HG03520 (cell line): Measurements from ENCODE around the gene PABPN1.
"Not testable (repeated sequence)": the region's sequence is repeated elsewhere in the genome, so short reads cannot be mapped to it uniquely, and the experiment has no call there.

Experiments
- ATAC-seq: cut with Tn5 transposase; IDR thresholded peaks from one replicate; pipeline ENCODE4 v1.9.1; 2021; ENCODE audit warnings: mild to moderate bottlenecking, moderate library complexity; ENCODE audit not compliant: unreplicated experiment

Gene PABPN1

DNA sequence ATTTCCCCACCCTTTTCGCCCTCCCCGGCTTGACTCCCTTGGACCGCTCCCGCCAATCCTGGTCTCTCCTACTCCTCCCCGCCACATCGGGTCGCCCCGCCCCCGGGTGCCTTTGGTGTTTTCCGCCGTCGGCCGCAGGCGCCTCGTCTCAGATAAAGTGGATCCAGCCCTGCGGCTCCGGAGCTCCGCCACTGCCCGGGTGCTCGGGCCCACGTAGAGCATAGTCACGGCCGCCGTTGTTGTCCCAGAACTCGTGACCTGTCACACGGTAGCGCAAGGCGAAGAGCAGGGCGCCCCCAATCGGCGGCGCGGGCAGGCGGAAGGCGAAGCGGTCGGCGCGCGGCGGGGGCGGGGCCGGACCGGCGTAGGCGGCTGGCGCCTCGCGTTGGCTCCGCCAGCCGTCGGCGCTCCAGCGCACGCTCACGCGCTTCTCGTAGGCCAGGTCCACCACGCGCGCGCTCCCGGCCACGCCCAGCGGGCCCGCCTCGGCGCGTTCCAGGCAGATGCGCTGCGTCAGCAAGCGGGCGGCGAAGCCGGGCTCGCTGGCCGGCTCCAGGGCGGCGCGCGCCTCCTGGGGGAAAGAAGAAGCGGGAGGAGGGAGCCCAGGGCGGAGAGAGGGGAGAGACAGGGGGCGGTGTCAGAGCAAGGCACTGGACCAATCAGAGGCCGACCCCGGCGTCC is 19.8 kb upstream of the PABPN1 start:
- ATAC-seq, result peak; percentile 71

DNA sequence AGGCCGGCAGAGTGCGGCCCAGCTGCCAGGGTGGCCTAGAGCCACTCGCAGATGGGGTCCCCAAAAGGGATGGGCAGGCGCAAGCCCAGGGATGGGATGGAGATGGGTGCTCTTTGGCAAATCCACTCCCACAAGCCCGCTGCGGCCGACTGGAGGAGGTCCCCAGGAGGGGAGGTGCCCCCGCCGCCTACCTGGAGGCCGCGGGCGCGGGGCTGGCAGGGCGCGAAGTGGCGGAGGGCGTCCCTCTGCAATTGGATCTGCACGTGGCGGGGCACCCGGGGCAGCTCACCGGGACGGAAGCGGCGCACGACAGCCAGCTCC is 19.3 kb upstream of the PABPN1 start:
- ATAC-seq, result peak; percentile 7

DNA sequence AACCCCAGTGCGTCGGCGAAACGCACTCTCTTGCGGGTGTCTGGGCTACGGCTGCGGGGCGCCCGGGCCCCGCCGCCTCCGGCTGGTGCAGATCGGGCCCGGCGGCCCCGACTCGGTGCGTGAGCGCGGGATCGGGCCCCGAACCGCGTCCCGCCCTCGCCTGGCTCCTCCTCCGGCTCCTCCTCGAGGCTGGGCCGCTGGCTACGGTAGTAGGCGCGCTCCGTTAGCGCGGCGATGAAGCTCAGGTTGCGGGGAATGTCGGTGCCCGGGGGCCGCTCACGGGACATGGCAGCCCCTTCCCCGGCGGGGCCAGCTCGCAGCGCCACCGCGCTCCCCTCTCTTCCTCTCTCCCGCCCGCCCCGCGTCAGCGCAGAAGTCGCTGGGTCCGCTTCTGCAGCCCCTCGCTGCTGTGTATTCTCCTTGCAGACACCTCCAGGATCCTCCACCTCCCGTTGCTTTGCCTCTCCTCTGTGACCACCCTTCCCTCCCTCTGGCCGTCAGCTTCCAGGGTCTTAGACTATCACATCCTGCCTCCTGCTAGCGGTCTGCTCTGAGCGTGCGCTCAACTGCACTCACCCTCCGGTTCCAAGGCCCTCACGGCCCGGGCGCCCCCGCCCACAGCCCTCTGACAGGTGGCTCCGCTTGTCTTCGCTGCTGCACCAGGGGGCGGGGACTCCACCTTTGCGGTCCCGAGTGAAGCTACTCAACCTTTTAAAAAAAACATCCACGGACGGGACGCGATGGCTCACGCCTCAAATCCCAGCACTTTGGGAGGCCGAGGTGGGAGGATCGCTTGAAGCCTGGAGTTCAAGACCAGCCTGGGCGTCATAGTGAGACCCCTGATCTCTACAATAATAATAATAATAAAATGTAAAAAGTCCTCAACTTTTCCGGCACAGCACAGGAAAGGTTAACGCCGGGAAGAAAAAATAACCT is 18.7 kb upstream of the PABPN1 start, which contains the start of gene PPP1R3E:
TSS of gene PPP1R3E (minus strand) at position 570 of the 936 bp plus-strand sequence. CDS start at position 287, 283 bp downstream.
- ATAC-seq, result peak; percentile 35

DNA sequence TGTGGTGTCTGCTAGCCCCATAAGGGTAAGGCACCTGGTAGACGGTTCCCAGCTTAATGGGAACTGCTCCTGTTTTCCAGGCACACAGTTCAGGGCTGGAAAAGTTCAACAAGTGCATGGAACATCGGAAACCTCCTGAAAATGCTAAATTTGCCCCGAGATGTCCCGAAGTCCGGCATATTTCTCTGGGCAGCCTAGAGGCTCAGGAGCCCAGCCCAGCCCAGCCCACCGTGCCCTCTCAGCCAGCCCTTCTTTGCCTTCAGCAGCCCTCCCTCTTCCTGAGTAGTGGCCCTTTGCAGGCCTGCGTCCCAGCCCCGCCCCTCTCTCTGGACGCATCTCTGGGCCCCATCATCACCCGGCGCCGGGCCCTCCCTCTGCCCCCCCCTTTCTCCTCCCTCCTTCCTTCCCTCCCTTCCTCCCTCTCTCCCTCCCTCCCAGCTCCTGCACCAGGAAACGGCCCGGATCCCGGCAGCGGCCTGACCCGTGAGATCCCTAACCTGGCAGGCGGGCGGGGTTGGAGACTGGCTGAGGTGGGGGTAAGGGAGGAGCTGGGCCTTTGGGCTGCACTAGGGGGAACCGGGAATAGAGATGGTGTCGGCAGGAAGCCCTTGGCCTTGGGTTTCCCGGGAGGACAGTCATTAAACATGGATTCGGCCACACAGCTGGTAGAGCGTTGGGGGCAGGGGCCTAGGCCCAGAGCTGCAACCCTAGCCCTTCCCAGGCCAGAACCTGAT is 14.7 kb upstream of the PABPN1 start, which contains the start of gene BCL2L2:
TSS of gene BCL2L2 (plus strand) at position 422 of the 734 bp plus-strand sequence. CDS start 935 bp downstream, outside the sequence.
- no peak for ATAC-seq

DNA sequence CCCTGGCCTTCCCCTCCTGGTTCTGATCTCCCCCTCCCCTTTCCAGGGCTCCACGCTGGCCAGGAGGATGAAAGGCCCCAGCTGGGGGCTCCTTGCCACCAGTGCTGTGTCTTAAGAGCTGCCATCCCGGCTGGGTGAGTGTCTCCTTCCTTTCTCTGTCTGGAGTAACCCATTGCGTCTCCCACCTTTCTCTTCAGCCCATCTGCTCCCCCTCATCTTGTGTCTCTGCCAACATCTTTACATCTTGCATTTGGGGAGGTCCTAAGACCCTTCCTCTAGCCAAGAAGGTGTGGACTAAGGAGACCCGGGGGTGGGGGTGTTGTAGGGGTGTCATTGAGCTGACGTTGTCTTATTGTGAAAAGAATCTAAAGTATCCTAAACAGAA is 14.1 kb upstream of the PABPN1 start:
- no peak for ATAC-seq

DNA sequence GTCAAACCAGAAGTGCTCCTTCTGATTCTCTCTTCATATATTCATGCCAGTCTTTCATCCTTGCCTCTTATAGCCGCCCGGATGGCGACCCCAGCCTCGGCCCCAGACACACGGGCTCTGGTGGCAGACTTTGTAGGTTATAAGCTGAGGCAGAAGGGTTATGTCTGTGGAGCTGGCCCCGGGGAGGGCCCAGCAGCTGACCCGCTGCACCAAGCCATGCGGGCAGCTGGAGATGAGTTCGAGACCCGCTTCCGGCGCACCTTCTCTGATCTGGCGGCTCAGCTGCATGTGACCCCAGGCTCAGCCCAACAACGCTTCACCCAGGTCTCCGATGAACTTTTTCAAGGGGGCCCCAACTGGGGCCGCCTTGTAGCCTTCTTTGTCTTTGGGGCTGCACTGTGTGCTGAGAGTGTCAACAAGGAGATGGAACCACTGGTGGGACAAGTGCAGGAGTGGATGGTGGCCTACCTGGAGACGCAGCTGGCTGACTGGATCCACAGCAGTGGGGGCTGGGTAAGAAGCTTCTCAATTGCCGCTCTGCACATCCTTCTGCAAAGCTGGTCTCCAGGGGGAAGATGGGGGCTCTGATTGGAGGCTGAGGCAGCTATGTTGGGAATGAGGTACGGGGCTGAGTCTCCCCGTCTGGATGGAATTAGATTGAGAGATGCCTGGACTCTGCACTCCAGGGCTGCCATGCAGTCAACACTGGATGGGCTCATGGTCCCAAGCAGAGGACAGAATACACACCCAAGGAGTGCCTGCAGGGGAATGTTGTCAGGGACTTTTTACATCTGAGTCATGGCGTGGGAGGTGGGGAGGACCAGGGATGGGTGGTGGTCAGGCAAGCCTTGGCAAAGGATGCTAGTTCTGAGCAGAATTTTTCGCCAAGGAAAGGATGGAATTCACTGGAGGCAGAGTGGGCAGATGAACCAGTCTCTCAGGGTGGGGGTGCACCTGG is 13.3 kb upstream of the PABPN1 start:
- no peak for ATAC-seq

DNA sequence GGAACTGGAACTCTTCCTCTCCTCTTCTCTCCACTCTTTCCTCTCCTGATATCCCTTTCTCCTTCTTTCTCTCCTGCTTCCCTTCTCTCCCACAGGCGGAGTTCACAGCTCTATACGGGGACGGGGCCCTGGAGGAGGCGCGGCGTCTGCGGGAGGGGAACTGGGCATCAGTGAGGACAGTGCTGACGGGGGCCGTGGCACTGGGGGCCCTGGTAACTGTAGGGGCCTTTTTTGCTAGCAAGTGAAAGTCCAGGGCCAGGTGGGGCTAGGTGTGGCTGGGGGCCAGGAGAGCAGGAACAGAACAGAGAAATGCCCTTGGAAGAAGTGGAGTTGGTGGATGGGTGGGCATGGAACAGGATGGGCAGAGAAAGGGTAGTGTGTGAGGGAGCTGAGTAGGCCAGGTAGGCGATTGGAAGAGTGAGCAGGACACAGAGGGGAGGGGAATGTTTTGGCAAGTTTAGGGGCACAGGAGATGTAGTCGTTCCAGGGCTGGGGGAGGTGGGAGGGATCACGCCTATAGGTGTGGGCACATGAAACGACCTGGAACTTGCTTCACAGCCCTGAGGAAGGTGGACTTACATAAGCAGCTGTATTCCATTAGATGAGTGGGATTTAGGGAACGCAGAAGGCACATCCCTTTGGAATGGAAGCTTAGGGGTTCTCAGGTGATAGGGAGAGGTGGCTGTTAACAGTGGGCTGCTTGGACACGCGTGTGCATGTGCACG is 12.4 kb upstream of the PABPN1 start:
- ATAC-seq, result no peak

DNA sequence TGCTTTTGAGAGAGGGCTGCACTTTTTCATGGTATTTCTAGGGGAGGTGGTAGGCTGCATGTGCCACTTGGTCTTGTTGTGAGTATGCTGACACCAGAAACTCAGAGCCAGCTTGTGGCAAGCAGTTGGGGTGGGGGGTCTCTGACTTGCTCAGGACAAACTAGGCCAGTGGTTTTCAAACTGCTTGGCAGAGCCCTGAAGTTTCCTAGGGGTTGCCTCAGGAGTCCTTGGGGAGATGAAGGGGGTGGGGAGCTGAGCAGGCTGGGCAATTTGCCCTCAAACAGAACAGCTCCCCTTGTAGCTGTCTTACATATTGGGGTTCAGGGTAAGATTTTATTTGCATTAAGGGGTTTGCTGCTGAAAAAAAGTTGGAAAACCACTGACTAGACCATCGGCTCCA is 10.7 kb upstream of the PABPN1 start:
- no peak for ATAC-seq

DNA sequence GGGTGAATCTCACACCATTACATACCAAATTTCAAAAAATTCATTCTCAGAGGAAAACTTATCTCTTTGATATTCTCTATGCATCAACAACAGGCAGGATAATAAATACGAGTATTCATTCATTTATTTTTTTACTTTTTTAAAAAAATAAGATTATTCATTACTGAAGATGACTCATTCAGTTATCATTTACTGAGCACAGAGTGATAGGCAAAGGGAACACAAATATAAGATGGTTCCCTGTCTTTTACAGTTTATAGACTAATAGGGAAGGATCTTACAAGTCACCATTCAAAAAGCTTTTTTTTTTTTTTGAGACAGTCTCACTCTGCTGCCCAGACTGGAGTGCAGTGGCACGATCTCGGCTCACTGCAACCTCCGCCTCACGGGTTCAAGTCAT is 5.0 kb upstream of the PABPN1 start:
- no peak for ATAC-seq

DNA sequence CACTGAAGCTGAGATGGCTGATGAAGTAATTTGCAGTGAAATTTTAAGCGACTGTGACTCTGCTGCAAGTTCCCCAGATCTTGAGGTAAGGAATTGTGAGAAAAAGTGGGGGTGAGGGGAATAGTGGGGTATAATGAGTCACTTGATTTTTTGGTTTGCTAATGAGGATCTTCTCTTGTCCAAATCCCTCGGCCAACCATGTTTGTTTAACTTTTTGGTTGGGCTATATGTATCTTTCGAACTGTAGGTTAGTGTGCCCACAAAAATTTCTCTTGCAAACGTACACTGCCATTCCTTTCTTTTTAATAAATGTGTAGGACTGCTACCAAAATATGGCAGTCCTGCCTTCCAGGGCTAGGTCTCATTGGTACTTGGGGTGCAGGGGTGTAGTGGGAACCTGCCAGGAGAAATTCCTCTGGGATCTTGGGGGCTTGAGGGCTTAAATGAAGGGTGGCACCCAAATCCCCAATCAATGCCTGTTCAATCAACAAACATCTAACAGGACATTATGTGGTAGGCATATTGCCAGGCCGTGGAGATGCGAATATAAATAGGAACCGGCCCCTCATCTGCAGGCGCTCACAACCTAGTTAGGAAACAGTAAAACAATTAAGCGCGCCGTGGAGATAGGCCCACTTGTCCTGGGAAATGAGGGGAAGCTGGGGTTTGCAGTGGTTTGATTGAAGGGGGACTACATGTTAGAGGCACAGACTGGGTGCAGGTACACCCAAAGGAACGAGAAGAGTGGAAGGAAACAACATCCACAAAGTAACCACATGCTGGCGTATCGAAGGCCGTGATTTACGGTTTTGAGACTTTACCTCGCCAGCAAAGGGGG is 1.3 kb upstream of the PABPN1 start:
- ATAC-seq, result no peak

DNA sequence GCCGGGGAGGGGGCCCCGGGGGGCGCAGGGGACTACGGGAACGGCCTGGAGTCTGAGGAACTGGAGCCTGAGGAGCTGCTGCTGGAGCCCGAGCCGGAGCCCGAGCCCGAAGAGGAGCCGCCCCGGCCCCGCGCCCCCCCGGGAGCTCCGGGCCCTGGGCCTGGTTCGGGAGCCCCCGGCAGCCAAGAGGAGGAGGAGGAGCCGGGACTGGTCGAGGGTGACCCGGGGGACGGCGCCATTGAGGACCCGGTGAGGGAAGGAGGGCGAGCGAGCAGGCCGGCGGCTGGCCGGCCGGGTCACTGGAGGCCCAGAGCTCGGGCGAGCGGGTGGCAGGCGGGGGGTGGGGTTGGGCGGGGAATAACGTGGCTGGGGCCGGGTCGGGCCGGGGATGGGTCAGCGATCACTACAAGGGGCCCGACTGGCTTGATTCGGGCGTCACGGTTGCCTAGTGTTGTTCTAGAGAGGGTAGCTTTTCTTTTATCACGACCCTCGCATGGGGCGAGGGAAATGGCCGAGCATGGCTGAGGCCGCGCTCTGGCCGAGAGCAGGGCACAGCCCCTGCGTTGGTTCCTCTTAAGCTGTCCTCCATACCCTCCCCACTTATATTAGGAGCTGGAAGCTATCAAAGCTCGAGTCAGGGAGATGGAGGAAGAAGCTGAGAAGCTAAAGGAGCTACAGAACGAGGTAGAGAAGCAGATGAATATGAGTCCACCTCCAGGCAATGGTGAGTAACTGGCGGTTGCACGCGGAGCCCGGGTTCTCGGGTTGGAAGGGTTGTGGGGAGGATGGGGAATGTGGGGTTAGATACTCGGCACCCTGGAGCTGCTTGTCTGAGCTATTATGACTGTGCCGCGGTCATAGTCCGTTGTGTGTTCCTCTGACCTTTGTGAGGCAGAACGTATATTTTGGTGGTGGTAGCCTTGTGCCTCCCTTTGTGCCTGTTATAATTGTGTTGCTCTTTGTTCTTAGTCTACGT is 603 bp downstream of the PABPN1 start:
- peak; percentile 3 for ATAC-seq

DNA sequence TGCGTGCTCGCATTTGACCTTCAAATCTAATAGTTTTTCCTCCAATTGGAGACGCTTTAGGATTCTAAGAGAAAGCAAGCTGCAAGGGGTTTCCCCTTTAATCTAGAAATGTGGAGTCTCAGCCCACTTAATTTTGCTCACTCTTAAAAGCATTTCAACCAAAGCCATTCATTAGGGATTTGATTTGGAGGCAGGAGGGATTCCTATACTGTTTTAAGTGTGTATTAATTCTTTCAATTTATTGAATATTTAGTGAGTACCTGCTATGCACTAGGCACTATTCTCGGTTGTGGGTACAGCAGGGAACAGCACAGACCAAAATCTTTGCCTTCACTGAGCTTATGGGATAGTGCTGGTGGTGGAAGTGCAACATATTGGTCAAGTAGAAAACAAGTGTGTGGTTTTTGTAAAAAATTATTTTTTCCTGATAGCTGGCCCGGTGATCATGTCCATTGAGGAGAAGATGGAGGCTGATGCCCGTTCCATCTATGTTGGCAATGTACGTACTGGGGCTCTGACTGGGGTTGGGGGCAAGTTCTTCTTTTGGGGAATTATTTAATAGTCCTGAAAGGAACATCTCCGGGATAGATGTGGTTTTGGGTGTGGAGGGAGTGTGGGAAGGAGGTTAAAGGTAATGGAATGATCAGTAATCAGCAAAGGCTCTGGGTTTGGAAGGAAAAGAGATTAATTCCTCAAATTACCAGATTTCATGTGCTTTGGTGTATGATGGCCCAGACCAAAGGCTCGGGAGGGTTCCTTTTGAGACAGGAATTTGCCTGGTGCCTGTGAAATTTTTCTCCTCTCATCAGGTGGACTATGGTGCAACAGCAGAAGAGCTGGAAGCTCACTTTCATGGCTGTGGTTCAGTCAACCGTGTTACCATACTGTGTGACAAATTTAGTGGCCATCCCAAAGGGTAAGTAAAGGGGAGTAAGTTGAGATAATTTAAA is 1.6 kb downstream of the PABPN1 start:
- no peak for ATAC-seq

DNA sequence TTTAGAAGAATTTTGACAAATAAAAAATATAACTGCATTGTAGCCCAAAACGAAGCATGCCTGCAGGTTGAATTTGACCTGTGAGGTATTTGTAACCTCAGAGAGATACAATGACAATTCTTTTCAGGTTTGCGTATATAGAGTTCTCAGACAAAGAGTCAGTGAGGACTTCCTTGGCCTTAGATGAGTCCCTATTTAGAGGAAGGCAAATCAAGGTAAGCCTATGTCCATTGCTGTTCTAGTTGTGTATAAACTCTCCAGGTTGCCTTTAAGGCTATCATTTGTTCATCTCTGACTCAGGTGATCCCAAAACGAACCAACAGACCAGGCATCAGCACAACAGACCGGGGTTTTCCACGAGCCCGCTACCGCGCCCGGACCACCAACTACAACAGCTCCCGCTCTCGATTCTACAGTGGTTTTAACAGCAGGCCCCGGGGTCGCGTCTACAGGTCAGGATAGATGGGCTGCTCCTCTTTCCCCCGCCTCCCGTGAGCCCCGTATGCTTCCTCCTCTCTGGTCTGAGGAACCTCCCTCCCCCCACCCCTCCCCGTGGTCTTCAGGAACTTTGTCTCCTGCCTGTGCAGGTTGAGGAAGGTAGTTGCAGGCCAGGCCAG is 2.7 kb downstream of the PABPN1 start:
- no peak for ATAC-seq

DNA sequence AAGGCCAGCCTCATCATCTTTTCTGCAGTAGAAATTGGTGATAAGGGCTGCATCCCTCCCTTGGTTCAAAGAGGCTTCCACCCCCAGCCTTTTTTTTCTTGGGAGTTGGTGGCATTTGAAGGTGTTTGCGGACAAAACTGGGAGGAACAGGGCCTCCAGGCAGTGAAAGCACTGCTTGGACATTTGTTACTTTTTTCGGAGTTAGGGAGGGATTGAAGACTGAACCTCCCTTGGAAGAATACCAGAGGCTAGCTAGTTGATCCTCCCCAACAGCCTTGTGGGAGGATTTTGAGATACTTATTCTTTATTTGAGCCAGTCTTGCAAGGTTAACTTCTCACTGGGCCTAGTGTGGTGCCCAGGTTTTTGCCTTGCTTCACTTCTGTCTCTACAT is 3.2 kb downstream of the PABPN1 start:
- no peak for ATAC-seq

DNA sequence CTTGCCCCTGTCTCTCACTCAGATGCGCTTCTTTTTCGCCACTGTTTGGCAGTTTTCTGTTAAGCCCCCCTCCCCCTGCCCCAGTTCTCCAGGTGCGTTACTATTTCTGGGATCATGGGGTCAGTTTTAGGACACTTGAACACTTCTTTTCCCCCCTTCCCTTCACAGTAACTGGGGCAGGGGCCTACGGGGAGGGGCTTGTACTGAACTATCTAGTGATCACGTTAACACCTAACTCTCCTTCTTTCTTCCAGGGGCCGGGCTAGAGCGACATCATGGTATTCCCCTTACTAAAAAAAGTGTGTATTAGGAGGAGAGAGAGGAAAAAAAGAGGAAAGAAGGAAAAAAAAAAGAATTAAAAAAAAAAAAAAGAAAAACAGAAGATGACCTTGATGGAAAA is 3.7 kb downstream of the PABPN1 start:
- no peak for ATAC-seq

DNA sequence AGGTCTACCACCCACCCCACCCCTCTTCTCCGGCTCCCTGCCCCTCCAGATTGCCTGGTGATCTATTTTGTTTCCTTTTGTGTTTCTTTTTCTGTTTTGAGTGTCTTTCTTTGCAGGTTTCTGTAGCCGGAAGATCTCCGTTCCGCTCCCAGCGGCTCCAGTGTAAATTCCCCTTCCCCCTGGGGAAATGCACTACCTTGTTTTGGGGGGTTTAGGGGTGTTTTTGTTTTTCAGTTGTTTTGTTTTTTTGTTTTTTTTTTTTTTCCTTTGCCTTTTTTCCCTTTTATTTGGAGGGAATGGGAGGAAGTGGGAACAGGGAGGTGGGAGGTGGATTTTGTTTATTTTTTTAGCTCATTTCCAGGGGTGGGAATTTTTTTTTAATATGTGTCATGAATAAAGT is 4.5 kb downstream of the PABPN1 start:
- not testable (repeated sequence) for ATAC-seq
